HG03039 (cell line): ENCODE results near the gene SLIT1.

Source experiments
- ATAC-seq: cut with Tn5 transposase; IDR thresholded peaks from one replicate; pipeline ENCODE4 v1.9.1; 2021; ENCODE audit warnings: mild to moderate bottlenecking, moderate library complexity; ENCODE audit not compliant: unreplicated experiment

Gene SLIT1

DNA sequence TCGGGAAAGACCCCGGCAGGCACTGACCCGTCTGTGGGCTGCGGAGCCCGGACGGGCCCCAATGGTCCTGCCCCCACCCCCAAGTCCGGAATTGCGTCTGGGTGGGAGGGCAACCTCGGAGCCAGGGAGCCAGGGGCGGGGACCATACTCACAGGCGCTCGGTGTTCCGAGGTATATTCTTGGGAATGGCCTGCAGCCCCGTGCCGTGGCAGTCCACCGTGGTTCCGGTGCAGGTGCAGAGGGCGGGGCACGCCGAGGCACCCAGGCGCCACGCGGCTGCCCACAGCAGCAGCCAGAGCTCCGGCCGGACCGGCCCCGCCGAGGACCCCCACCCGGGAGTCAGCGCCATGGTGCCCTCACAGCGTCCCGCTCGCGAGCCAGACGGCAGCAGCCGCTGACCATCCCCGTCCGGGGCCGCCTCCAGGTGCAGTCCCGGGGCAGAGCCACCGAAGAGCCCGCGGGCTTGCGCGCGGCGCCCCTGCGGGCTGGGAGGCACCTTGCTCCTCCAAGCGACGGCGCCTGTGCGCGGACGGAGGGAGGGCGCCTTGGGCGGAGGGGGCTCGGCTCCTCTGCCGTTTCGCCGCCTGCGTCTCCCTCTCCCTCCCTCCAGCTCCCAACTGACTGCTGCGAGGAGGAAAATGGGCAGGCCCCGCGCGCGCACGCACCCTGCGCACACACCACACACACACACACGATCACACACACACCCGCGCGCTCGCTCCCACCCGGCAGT lies at the start of gene SLIT1:
Gene SLIT1 (minus strand): TSS at position 634 of the 733 bp plus-strand sequence. CDS start 285 bp downstream, at position 349.
- ATAC-seq: no peak

DNA sequence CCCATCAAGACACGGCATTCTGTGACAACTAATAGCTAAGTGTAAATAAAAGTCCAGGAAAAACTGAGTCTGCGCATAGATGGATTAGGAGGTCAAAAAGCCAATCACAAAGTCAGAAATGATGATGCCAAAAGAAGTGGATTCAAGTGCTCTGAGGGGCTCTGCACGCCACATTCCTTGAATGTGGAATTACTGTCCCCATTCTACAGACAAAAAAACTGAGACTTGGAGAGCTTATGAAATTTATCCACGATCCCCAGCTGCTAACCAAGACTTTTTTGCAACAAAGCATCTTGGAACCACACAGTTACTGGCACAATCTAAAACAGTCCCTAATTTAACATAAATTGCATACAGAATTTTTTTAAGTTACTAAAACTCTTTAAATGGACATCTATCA lies 49.6 kb upstream of the SLIT1 start:
- no peak for ATAC-seq

DNA sequence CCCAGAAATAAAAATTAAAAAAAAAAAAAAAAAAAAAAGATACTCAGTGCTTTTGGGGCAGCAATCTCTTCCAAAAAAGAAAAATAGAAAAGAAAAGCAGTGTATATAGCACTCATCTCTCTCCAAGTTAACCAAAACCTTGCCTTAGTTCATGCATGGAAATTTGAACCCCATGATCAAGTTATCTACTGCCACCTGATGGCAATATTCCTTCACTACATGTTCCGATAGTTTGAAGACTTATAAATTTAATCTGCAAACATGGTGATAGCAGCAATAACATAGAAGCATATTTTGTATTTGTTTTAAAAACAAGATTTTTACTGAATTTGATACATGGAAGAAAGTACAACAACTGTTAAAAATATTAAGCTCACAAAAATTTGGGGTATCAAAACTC lies 48.6 kb upstream of the SLIT1 start:
- no peak for ATAC-seq

DNA sequence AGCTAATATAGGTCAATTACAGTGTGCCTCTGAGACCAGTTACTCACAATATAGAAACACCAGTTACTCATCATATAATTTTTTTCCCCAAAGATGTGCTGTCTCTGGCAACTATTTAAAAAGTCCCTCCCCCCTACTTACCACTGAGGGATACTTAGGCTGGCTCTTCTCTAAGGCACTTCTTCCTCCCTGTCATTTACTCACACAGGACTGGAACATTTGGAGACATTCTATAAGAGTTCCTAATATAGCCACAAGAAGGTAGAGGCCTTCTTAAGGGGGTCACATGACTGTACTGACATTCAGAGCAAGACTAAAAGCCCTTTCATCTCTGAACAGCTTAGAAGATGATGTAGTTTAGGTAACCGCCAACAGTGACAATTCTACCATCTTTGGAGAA lies 44.4 kb upstream of the SLIT1 start:
- ATAC-seq: no peak

DNA sequence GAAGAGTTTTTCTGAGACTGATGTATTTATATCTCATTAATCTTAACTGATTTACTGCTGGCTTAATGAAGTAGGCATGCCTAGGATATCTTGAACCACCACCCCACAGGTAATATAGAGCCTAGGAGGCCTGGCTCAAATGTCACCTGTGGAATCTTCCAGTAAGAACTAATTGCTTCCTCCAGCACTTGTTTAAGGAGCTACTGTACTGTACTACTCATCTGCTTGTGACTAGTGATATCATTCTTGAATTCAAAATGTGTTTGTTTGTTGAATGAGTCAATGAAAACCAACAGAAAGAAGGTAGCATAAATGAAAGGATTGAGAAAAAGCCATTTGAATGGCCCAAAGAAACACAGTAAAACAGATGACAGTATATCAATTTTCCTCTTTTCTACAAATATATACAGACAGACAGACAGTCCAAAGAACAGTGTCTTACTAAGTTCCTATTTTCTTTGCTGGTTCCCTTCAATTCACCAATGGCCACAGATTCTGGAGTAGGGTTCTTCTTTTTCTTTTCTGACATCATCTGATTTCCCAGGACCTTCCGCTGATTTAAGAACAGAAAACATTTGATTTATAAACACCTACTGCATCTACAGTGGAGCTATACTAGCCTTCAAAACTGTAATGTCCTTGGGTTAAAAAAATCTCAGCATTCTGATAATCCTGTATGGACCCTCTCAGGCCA lies 43.7 kb upstream of the SLIT1 start:
- no peak for ATAC-seq

DNA sequence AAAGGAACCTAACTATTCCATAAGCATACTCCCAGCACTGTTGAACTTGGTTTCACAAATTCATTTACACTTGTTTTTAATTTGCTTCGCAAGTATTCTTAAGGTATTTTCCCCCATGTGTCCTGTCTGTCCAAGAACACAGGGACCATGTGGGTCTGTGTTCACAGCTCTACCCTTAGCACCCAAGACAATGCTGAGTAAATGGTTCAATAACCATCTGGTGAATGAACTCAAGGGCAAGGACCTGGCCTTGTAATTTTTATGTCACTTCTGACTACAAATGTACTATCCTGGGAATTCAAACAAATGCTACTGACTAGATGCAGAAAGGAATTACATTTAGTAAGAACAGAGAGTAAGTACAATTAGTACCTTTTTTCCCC lies 43.0 kb upstream of the SLIT1 start:
- no peak for ATAC-seq

DNA sequence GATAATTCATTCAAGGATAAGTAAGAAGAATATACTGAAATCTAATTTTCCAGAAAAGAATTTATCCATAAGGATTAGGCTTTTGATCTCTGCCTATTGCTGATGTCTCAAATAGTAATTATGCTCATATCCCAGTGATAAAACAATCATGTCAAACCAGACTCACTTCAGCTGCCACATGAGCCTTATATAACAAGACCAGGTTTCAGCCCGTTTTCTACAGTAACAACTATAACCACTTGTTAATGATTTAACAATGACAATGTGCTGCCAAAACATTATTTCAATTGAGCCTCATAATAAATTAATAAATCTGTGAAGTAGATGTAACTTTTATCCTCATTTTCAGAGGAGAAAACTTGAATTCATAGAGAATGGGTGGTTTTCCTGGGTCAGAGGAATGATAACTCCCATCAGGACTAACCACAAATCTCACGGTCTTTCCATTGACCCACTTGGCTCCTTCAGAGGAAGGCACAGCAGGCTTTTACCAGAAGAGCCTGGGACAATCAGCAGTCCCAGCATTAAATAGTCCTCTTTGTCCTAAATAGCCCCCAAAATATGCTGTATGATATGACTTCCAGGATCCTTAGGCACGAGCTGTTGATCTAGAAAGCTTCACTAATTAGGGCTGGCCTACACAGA lies 42.5 kb upstream of the SLIT1 start:
- ATAC-seq: no peak

DNA sequence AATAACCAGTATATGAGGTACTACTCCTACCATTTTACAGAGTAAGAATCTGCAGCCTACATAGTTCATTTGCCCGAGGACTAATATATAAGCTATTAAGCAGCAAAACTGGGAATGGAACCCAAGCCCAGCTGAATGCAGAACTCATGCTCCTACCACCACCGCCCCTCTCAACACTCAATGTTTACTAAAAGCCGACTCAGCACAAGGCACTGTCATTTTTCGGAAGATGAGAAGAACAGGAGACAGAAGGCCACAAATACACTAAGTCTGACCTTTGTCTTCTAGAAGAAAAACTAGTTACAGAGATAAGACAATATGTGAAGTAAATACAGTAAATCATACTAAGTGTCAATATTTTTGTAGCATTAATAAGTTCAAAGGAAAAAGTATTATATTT lies 40.6 kb upstream of the SLIT1 start:
- ATAC-seq: no peak

DNA sequence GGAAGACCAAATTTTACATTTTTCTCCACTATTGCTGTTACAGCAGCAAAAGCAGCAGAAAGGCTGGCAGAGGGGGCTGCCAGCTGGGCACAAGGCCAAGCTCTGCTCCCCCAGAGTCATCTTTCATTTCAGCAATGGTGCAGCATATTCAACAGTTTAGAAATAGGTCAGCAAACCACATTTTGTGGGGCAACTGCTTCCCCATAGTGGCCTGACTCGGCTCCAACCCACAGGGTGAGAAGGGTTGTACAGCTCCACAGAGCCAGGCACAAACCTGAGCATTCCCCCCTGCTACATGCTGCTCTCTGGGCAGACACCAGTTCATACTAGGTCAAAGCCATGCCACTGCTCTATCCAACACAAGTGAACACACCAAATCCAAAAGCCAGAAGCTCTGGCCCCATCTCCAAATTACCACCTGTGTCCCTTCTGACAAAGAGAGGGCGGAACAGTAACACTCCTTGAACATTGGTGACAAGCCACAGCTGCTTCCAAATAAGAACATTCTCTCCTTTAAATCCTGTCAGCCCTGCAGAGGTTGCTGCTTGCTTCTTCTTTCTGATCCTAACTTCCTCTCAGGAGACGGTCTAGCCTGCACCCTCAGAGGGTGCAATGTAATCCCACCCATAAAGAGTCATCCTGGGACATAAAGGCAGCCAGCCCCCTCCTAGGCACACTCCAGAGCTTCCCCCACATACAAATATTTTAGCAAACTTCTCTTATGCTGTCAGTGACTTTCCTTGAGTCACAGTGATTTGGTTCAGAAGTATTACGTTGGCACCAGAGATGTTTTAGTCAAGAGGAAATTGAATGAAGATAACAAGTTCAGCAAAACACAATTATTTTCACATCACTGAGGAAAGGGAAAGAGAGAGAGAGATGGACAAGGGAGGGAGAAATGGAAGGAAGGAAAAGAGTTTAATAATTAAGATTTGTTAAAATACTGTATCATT lies 39.0 kb upstream of the SLIT1 start:
- no peak for ATAC-seq

DNA sequence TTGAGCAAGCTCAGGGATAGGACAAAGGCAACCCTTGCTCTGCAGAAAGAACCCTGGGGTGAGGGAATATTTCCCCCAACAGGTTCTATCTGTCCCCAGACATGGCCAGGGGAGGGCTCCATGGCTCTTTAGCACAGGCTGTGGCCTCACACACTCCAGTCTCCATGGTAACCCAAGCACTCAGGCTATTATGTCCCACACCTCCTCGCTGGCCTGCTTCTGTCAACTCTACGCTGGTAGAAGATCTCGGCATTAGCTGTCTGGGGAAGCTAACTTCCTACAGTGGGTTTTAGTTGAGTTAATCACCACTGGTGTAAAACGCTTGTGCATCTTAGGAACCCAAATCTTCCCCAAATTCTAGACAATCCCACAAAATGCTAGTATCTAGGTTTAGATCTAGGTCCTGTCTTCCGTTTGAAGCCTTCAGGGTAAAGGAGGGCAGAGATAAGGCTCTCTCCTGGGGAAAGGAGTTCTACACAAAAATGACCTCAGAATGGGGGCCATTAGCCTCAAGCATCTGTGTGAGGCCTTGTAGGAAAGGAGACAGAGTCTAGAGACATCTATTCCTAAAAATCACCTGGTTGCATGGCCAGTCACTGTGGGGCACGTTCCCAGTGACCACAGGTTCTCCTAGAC lies 36.7 kb upstream of the SLIT1 start:
- ATAC-seq: no peak

DNA sequence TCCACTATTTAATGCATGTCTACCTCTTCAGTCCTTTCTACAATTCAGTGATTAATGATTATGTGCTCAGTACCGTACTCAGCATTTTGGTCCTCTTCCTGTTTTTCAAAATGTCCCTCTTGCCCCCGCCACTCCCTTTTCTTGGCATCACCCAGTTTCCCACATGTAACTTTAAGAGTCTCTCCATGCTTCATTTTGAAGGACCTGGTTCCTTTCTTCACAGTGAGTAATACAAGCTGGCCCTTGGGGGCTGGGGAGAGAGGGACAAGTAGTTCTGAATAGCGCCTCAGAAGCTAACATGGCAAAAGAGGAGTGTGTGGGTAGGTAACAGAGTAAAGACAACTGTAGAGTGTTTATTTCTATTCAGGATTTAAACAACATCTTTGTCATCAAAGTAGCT lies 34.6 kb upstream of the SLIT1 start:
- no peak for ATAC-seq

DNA sequence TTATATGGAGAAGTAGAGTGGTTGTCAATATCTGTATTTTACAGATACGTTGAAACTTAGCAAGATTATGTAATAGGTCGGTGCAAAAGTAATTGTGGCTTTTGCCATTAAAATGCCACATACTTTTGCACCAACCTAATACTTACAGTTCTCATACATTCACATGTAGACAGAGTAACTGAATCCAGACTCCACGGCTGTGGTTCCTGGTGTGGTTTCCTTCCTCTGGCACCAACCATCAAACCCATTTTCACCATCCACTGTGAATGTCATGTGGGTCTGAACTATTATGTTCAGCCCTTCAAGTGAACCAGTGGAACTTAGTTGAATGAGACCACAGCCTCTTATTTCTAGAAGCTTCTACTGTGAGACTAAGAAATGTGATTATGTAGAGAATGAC lies 31.5 kb upstream of the SLIT1 start:
- ATAC-seq: no peak

DNA sequence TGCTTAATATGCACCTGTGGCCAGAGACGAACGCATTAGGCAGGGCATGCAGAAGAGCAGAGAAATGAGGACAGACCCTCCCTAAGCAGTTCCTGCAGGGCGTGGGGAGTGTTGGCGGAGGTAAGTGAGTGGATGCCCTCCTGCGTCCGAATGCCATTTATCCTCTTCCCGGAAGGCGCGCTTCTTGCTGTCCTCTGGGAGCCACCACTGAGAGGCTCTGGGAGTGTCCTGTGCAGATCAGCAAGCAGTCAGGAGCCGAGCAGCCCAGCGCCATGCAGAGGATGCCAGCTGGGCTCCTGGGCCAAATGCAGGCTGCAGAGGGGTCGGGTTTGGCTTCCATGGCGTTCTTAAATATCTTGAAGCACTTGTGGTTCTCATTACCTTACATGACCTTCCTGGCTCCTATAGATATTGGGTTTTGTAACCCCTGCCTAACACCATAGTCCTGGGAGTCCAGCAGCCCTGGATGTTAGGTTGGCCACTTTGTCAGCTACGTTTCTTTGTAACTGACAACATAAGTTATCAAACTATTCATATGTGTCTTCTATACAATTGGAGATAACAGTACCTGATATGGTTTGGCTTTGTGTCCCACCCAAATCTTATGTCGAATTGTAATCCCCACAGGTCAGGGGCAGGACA lies 30.0 kb upstream of the SLIT1 start:
- ATAC-seq: no peak

DNA sequence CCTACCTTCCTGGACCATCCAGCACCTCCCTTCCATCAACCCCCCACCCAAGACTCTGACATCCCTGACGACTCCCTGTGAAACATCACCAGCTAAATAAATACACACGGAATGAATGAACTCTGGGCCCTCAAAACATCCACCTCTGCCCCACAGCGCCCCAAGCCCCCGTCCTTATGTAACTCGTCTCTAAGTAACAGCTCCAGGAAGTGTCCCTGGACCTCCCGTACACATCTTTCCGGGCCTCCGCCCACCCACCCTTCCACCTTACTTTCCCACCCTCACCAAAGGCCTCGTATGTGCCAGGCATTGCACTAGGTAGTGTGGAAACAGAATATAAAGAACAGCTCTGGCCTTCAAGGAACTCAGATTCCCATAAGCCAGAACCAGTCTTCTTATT lies 27.7 kb upstream of the SLIT1 start:
- no peak for ATAC-seq

DNA sequence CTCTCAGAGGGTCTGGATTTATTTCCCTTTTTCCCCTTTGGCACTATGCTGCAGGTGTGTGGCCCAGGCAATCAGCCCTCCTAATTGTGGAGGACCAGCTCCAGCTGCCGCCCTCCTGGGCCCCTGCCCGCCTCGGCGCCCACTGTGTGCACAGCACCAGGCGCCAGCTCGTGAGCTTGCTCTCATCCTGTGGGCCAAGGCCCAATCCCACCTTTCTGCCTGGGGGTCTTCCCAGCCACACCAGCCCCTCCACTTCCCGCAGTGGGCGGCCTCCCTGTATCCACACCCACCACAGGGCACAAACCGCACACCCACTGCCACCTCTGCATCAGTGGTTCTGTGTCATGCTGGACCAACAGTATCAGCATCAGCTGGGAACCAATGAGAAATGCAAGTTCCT lies 25.5 kb upstream of the SLIT1 start:
- ATAC-seq: no peak

DNA sequence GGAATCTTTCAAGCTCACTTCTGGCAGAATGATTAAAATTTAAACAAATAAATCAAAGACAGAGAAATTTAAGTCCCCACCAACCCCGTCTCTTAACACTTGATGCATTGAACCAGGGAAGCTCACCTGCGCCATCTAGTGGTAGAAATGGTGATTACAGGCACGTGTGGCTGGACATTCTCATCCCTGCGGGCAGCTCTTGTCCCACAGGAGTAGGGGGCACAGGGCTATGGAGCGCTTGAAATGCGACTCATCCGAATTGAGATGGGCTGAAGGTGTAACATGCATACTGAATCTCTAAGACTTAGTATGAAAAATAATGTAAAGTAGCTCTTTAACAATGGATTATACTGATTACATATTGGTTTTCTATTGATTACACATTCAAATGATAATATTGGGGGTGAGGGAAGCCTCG lies 24.8 kb upstream of the SLIT1 start:
- no peak for ATAC-seq

DNA sequence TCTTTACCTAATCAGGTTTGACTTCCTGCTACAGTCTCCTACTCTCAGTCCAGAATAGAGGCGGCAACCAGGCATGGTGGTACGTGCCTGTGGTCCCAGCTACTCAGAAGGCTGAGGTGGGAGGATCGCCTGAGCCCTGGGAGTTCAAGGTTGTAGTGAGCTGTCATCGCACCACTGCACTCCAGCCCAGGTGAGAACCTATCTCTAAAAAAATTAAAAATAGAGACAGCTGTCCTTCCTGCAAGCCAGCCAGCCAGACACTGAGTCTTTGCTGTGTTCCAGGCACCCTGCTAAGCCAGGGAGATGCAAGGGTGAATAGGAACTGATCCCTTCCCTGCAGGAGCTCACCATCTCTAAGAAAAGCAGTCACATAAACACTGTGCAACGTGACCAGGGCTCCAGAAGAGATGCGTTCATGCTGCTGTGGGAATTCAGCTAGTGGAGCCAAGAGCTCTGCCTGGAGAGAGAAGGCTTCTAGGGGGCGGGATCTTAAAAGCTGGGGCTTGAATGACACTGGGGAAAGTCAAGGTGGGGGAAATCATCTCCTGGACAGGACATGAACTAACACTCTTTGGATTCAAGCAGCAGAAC lies 22.1 kb upstream of the SLIT1 start:
- ATAC-seq: no peak

DNA sequence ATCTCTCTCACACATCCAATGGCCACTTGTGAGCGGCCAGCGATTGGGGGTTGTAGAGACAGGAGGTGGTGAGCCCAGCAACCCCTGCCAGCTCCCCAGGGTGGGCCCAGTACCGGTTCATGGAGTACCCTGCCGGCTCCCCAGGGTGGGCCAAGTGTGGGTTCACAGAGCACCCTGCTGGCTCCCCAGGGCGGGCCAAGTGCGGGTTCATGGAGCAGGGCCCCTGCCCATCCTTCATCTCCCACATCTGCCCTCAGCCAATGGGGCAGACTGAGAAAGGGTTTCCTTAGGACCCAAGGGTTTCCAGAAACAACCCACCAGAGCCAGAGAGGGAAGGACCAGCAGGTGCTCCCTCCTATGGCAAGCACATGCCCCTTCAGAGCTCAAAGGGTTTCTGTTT lies 21.4 kb upstream of the SLIT1 start:
- no peak for ATAC-seq

DNA sequence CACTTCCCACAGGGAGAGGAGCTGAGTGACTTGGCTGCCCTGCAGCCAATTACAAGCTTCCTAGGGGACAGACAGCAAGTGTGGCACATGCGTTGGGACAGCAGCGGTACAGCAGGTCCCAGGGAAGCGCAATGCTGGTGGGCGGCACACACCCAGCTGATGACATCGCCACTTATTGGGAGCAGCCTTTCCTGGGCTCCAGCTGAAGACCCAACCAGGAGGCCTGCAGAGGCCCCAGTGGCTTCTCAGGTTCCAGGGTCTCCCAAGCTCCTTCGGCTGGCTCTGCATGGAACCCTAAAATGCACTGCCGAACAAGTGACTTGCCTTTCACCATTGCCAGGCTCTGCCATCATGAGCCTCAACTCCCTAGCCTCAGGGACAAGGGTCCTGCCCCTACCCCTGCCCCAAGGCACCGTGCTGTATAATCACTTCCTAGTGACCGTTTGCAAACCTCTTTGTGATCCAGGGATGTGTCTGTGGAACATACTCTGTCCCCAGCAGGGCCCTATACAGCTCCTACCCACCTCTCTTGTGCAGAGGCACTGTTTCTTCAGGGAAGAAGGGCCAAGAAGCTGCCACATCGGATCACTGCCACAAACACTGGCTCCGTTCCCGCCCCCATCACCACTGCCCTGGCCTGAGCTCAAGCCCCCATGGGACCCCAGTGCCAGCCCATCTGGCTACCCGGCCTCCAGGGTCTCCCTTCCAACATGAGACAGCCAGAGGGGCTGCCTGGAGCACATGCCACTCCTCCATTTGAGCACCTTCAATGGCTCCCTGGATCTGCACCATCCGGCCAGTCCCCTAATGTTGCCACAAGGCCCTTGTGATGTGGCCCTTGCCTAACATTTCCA lies 19.3 kb upstream of the SLIT1 start:
- ATAC-seq: no peak
